GM12878 (cell line): Measurements from ENCODE around the gene RBMX2. TPM values are rescaled to one million over a fixed set of nuclear protein-coding genes. Genes with fewer than 3 reads are reported as not detected.

Experiments
- ATAC-seq: fragments of 200-7000 bp; cut with Tn5 transposase; 3 replicates; pipeline ENCODE4 v1.9.1; 2020; ENCODE audit warnings: mild to moderate bottlenecking, moderate library complexity
- BruUV-seq: library from RNA; stranded (reverse); fragments of 400-500 nt; replicated peaks from 2 replicates; lab custom pipeline; 2021; lab: Mats Ljungman, UMichigan
- CTCF ChIA-PET: fragments of 300-600 bp; sonication (Branson Sonifier 250); formaldehyde crosslinking; extraction: SDS; loops from one replicate; lab custom pipeline; 2021; ENCODE audit warnings: inconsistent platforms; lab: Yijun Ruan, JAX
- POLR2A ChIA-PET: fragments of 350-600 bp; formaldehyde crosslinking; extraction: SDS; loops from one replicate; lab custom pipeline; 2021; ENCODE audit warnings: inconsistent platforms; lab: Charles Lee
- RAD21 ChIA-PET: fragments of 300-600 bp; sonication (Branson Sonifier 250); formaldehyde crosslinking; loops from one replicate; lab custom pipeline; 2023; ENCODE audit warnings: antibody characterized with exemption; ENCODE audit not compliant: unreplicated experiment; lab: Charles Lee
- SMC1A ChIA-PET: fragments of 300-600 bp; sonication (Branson Sonifier 250); formaldehyde crosslinking; loops from one replicate; lab custom pipeline; 2023; ENCODE audit not compliant: unreplicated experiment, uncharacterized antibody; lab: Charles Lee
- DNase-seq: peaks from one replicate; pipeline ENCODE4 v3.0.0-alpha.2; 2011; ENCODE audit warnings: low read depth, low spot score
- FAIRE-seq: peaks from 3 replicates; lab custom pipeline; 2011; peaks lifted over from hg19 to GRCh38; lab: Jason Lieb, UNC
- H2AFZ ChIP-seq: 2 replicates; pipeline ENCODE4 v1.6.0; 2011; ENCODE audit warnings: low read depth, low read length, control low read depth; ENCODE audit not compliant: control insufficient read depth
- H3K27ac ChIP-seq: 2 replicates; pipeline ENCODE4 v1.5.1; 2011; ENCODE audit warnings: control low read depth; ENCODE audit not compliant: control insufficient read depth, insufficient read depth
- H3K27me3 ChIP-seq, 2 experiments: replicated peaks in 1 of 2; 2 replicates each; pipeline versions ENCODE4 v1.6.0 to v1.6.1; 2011; ENCODE audit warnings: low read length in 1 of 2; ENCODE audit not compliant: control insufficient read depth in 2 of 2, insufficient read depth in 2 of 2
- H3K36me3 ChIP-seq, 2 experiments: 2 replicates each; pipeline ENCODE4 v1.5.1; 2011; ENCODE audit warnings: low read length in 1 of 2; ENCODE audit not compliant: control insufficient read depth in 2 of 2, insufficient read depth in 2 of 2
- H3K4me1 ChIP-seq: 2 replicates; pipeline ENCODE4 v1.6.1; 2011; ENCODE audit warnings: mild to moderate bottlenecking, low read length, moderate library complexity, mixed read lengths; ENCODE audit not compliant: control insufficient read depth, insufficient read depth
- H3K4me2 ChIP-seq: 2 replicates; pipeline ENCODE4 v1.6.0; 2011; ENCODE audit warnings: control low read depth; ENCODE audit not compliant: control insufficient read depth, insufficient read depth
- H3K4me3 ChIP-seq: fragments of 200-600 bp; sonication (generic); 2 replicates; pipeline ENCODE4 v1.5.1; 2016
- H3K79me2 ChIP-seq: 2 replicates; pipeline ENCODE4 v1.6.0; 2011; ENCODE audit warnings: low read length; ENCODE audit not compliant: control insufficient read depth, insufficient read depth
- H3K9ac ChIP-seq: 2 replicates; pipeline ENCODE4 v1.8.0; 2011; ENCODE audit warnings: low read length, control low read depth, mixed read lengths; ENCODE audit not compliant: control insufficient read depth, insufficient read depth
- H3K9me3 ChIP-seq: replicated peaks from 3 replicates; pipeline ENCODE4 v1.5.1; 2011; ENCODE audit warnings: mild to moderate bottlenecking, low read length; ENCODE audit not compliant: control insufficient read depth, insufficient read depth
- H4K20me1 ChIP-seq: 2 replicates; pipeline ENCODE4 v1.6.0; 2011; ENCODE audit not compliant: control insufficient read depth, insufficient read depth
- ESRRA ChIP-seq: IDR thresholded peaks from 2 replicates; pipeline ENCODE4 v1.6.1; 2012; ENCODE audit warnings: mild to moderate bottlenecking, low read length, improper control_type of control experiment
- FOXM1 ChIP-seq: IDR thresholded peaks from 2 replicates; pipeline ENCODE4 v1.6.1; 2012; ENCODE audit warnings: low read depth, mild to moderate bottlenecking, inconsistent platforms, low read length, moderate library complexity
- IRF4 ChIP-seq: IDR thresholded peaks from 2 replicates; pipeline ENCODE4 v1.6.1; 2011; ENCODE audit warnings: low read depth, low read length
- POLR2A ChIP-seq: IDR thresholded peaks from 2 replicates; pipeline ENCODE4 v1.6.1; 2011; ENCODE audit warnings: low read depth, mild to moderate bottlenecking, low read length
- SIX5 ChIP-seq: IDR thresholded peaks from 2 replicates; pipeline ENCODE4 v1.6.1; 2011; ENCODE audit warnings: mild to moderate bottlenecking, low read depth, low read length, moderate library complexity; ENCODE audit not compliant: severe bottlenecking
- TCF3 ChIP-seq: IDR thresholded peaks from 2 replicates; pipeline ENCODE4 v1.6.1; 2012; ENCODE audit warnings: low read depth, mild to moderate bottlenecking, low read length, borderline replicate concordance; ENCODE audit not compliant: insufficient read depth
- ZZZ3 ChIP-seq: IDR thresholded peaks from 2 replicates; pipeline ENCODE4 v1.6.1; 2011; ENCODE audit warnings: low read depth; ENCODE audit not compliant: control insufficient read depth, insufficient read length
- in situ Hi-C: fragments of 300-500 bp; cut with MboI; formaldehyde crosslinking; loops from 9 replicates; pipeline ENCODE4 v1.14.3; 2018; ENCODE audit warnings: mixed read lengths
- intact Hi-C: fragments of 100-400 bp; cut with micrococcal nuclease; formaldehyde crosslinking; loops from one replicate; pipeline ENCODE4 v1.14.2; 2022; ENCODE audit not compliant: unreplicated experiment
- polyA plus RNA-seq, 11 experiments: library from polyadenylated mRNA; depleted of rRNA in 4 of 11; unstranded in 6 of 11; stranded (reverse) in 5 of 11; fragments of >200 nt; fragmentation: Nextera tagmentation in 4 of 11; fragmentation: Illumina TruSeq in 1 of 11; extraction: Ambion mirVana in 4 of 11; extraction: Trizol in 1 of 11; gene quantifications; 1 replicate in 1 of 11; 2 replicates in 10 of 11; pipeline versions ENCODE4 v1.2.1 to v1.2.3, GENCODE V29; 2011 to 2016; ENCODE audit warnings: inconsistent platforms in 2 of 11, missing spikeins in 2 of 11, low read depth in 1 of 11
- total RNA-seq, 4 experiments: library from RNA; depleted of rRNA in 3 of 4; stranded (reverse); fragments of >200 nt in 3 of 4; fragmentation: Illumina TruSeq in 1 of 4; extraction: Trizol in 1 of 4; gene quantifications; 2 replicates each; pipeline versions ENCODE4 v1.2.1 to v1.2.3, GENCODE V29; 2013 to 2021
- TF ChIP-seq, protein P1 (sequence below): fragments of 450-650 bp; IDR thresholded peaks from 2 replicates; pipeline ENCODE4 v1.6.1; 2014; ENCODE audit warnings: mild to moderate bottlenecking
- TF ChIP-seq, protein P2 (sequence below): IDR thresholded peaks from 2 replicates; pipeline ENCODE4 v1.6.1; 2012; ENCODE audit warnings: improper control_type of control experiment, low read depth, low read length; ENCODE audit not compliant: insufficient replicate concordance

The RBMX2 gene
- total and polyA plus RNA-seq, 10 of the 15 experiments (the other 5 are each of a cell fraction or from before 2014, with no cell fraction given): 18.9 to 56.0 (median 32.6) TPM

GRCh38 chrX:130443875-130444274, 42.1 kb downstream of the RBMX2 start:
- TF ChIP-seq, protein P1, sequence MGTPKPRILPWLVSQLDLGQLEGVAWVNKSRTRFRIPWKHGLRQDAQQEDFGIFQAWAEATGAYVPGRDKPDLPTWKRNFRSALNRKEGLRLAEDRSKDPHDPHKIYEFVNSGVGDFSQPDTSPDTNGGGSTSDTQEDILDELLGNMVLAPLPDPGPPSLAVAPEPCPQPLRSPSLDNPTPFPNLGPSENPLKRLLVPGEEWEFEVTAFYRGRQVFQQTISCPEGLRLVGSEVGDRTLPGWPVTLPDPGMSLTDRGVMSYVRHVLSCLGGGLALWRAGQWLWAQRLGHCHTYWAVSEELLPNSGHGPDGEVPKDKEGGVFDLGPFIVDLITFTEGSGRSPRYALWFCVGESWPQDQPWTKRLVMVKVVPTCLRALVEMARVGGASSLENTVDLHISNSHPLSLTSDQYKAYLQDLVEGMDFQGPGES: no peak
- TF ChIP-seq ESRRA (no peak), POLR2A (no peak), IRF4 (no peak), ZZZ3 (no peak), SIX5 (no peak), TCF3 (no peak), FOXM1 (no peak)
- TF ChIP-seq, protein P2, sequence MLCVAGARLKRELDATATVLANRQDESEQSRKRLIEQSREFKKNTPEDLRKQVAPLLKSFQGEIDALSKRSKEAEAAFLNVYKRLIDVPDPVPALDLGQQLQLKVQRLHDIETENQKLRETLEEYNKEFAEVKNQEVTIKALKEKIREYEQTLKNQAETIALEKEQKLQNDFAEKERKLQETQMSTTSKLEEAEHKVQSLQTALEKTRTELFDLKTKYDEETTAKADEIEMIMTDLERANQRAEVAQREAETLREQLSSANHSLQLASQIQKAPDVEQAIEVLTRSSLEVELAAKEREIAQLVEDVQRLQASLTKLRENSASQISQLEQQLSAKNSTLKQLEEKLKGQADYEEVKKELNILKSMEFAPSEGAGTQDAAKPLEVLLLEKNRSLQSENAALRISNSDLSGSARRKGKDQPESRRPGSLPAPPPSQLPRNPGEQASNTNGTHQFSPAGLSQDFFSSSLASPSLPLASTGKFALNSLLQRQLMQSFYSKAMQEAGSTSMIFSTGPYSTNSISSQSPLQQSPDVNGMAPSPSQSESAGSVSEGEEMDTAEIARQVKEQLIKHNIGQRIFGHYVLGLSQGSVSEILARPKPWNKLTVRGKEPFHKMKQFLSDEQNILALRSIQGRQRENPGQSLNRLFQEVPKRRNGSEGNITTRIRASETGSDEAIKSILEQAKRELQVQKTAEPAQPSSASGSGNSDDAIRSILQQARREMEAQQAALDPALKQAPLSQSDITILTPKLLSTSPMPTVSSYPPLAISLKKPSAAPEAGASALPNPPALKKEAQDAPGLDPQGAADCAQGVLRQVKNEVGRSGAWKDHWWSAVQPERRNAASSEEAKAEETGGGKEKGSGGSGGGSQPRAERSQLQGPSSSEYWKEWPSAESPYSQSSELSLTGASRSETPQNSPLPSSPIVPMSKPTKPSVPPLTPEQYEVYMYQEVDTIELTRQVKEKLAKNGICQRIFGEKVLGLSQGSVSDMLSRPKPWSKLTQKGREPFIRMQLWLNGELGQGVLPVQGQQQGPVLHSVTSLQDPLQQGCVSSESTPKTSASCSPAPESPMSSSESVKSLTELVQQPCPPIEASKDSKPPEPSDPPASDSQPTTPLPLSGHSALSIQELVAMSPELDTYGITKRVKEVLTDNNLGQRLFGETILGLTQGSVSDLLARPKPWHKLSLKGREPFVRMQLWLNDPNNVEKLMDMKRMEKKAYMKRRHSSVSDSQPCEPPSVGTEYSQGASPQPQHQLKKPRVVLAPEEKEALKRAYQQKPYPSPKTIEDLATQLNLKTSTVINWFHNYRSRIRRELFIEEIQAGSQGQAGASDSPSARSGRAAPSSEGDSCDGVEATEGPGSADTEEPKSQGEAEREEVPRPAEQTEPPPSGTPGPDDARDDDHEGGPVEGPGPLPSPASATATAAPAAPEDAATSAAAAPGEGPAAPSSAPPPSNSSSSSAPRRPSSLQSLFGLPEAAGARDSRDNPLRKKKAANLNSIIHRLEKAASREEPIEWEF: no peak
- no peaks in the 10 kb centered on the region for H4K20me1 ChIP-seq
- no peaks in the 10 kb centered on the region for H3K79me2 ChIP-seq
- CTCF ChIA-PET: no interaction called here
- BruUV-seq: no TSS peak
- H3K27me3 ChIP-seq: no peaks in the 10 kb centered on the region
- RAD21 ChIA-PET: no interaction called here
- DNase-seq (no peak), FAIRE-seq (no peak), ATAC-seq (no peak)
- H3K36me3 ChIP-seq: no peaks in the 10 kb centered on the region
- H3K4me2 ChIP-seq: no peak overlapping the region
- H2AFZ ChIP-seq: no peak overlapping the region
- intact Hi-C loops (no loop called here), in situ Hi-C loops (no loop called here)
- POLR2A ChIA-PET: no interaction called here
- no peak overlapping the region for H3K9ac ChIP-seq
- H3K9me3 ChIP-seq: no peaks in the 10 kb centered on the region
- no peak overlapping the region for H3K4me3 ChIP-seq
- SMC1A ChIA-PET: no interaction called here
- H3K4me1 ChIP-seq: no peaks in the 10 kb centered on the region
- H3K27ac ChIP-seq: no peak overlapping the region
